WI38 (cell line): ENCODE data around the gene ZSCAN21.
"Not testable (repeated sequence)": the region's sequence is repeated elsewhere in the genome, so short reads cannot be mapped to it uniquely, and the experiment has no call there.

Experiments
- H3K4me3 ChIP-seq: 2 replicates; pipeline ENCODE4 v1.5.1; 2011; ENCODE audit warnings: low read depth, mild to moderate bottlenecking, control low read depth, low read length
- CTCF ChIP-seq: IDR thresholded peaks from 2 replicates; pipeline ENCODE4 v1.5.1; 2012; ENCODE audit warnings: low read depth, mild to moderate bottlenecking, control low read depth, low read length

Gene ZSCAN21

GRCh38 chr7:100049441-100050291, at the start of gene ZSCAN21:
Gene ZSCAN21 (plus strand): TSS chr7:100049774. CDS start chr7:100057007, 7,233 bp downstream.
- no peak for TF ChIP-seq CTCF
- peak within 1 kb of the TSS; percentile 77 for H3K4me3 ChIP-seq

GRCh38 chr7:100000239-100000638, 49.3 kb upstream of the ZSCAN21 start:
- H3K4me3 ChIP-seq, result no peak overlapping the region
- TF ChIP-seq CTCF, result no peak

- no peak for TF ChIP-seq CTCF
- no peak overlapping the region for H3K4me3 ChIP-seq
Measured at GRCh38 chr7:100003711-100004661, 45.6 kb upstream of the ZSCAN21 start.

GRCh38 chr7:100007887-100008286, 41.7 kb upstream of the ZSCAN21 start:
- H3K4me3 ChIP-seq, result no peak overlapping the region
- no peak for TF ChIP-seq CTCF

- H3K4me3 ChIP-seq, result no peak overlapping the region
- no peak for TF ChIP-seq CTCF
Measured at GRCh38 chr7:100008525-100008924, 41.0 kb upstream of the ZSCAN21 start.

- H3K4me3 ChIP-seq, result not testable (repeated sequence)
Measured at GRCh38 chr7:100009952-100010351, 39.6 kb upstream of the ZSCAN21 start.

GRCh38 chr7:100010901-100011300, 38.7 kb upstream of the ZSCAN21 start:
- no peak for TF ChIP-seq CTCF
- no peak overlapping the region for H3K4me3 ChIP-seq
